Activated CD8-positive, alpha-beta memory T cell treated with anti-CD3 and anti-CD28 coated beads for 4 hours (primary cell): ENCODE measurements around the gene COA7.
"Not testable (repeated sequence)": the region's sequence is repeated elsewhere in the genome, so short reads cannot be mapped to it uniquely, and the experiment has no call there.

Experiments used
- DNase-seq, 2 donors: peaks; one replicate each; pipeline ENCODE4 v3.0.0-alpha.2; 2020; ENCODE audit warnings: low read depth in 2 of 2

Gene COA7

DNA sequence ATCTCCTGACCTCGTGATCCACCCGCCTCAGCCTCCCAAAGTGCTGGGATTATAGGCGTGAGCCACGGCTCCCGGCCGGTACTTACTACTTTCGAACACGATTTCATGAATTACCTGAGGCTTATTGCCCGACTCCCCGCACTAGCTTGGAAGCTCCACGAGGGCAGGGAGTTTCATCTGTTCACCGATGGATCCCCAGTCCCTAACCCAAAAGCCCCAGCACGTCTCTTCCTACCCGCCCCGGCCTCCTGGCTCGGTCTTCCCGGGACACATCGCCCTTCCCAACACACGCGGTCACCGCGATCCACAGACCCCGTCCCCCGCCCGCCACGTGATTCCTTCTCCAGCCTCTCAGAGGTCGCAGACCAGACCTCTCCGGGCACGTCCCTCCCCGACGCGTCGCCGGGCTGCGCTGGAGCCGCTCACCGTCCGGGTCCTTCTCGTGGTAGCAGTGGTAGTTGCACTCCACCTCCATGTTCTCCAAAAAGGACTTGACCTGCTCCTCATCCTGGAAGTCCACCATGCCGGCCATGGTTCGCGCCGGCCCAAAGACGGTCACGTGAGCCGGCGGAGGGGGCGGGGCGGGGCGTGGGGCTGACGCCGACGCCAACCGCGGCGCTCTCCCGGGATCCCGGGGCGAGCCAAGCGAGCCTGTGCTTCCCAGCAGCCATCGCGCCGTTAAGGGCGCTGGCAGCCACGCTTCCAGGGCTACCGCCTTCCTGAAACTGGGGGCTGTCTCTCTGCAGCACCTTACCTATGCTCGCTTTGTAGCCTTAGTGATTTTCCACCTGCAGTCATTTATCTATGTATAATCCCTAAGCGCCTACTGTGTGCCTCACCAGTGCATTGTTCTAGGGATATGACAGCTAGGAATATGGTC, at the start of gene COA7:
Gene COA7 (minus strand): TSS at position 553 of the 880 bp plus-strand sequence. CDS start 21 bp downstream, at position 532.
- DNase-seq: peak; percentile 14 to 30

GRCh38 chr1:52747450-52747849, 49.3 kb upstream of the COA7 start:
- no peak for DNase-seq

DNA sequence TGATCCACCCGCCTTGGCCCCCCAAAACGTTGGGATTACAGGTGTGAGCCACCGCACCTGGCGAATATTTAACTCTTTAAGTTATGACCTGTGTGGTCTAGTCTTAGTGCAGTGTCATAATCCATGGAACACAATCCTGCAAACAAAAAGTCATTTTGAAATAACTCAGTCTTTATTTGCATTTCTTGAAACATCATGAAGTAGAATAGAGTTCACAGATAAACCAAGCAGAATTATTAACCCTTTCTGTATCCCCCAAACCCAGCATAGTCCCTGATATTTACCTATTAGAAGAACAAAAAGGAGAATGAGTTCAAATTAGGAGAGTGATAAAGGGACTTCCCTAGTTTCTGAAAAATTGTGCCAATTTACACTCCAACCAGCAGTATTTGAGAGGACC, 48.0 kb upstream of the COA7 start:
- no peak for DNase-seq

DNA sequence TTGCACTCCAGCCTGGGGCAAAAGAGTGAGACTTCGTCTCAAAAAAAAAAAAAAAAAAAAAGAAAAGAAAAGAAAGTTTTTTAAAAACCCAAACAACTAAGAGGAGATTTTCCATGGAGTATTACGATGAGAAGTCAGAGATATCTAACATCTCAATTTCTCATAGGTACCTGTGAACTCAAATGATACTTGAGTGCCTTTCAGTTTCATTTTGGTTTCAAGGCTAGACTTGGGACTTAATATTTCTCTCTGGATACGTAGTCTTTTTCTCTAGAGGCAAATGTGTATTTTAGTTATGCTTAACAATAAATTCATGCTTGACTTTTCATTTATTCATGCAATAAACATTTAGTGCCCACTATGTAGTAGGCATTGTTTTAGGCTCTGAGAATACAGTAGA, 43.1 kb upstream of the COA7 start:
- no peak for DNase-seq

- no peak for DNase-seq
Observed at GRCh38 chr1:52739699-52740467, 41.7 kb upstream of the COA7 start.

GRCh38 chr1:52738893-52739292, 40.7 kb upstream of the COA7 start:
- no peak for DNase-seq

GRCh38 chr1:52738148-52738547, 40.0 kb upstream of the COA7 start:
- DNase-seq: no peak

DNA sequence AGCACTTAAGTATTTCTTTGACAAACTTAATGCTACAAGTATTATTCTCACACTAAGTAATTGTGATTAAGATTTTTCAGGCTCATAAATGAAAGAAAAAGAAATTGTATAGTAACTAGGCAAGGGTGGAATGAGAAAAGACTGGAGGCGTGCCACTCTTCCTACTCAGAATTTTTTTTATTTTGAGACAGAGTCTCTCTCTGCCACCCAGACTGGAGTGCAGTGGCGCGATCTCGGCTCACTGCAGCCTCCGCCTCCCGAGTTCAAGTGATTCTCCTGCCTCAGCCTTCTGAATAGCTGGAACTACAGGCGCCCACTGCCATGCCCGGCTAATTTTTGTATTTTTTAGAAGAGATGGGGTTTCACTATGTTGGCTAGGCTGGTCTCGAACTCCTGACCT, 37.2 kb upstream of the COA7 start:
- DNase-seq: not testable (repeated sequence)

DNA sequence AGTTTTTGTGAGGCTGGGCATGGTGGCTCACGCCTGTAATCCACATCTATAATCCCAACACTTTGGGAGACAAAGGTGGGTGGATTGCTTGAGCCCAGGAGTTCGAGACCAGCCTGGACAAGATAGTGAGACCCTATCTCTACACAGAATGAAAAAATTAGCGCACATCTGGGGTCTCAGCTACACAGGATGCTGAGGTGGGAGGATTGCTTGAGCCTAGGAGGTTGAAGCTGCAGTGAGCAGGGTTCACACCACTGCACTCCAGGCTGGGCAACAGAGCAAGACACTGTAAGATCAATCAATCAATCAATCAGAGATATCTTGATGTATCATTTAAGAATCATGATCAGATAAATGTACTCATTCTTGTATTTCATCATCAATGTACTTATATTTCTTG, 35.2 kb upstream of the COA7 start:
- DNase-seq: no peak

DNA sequence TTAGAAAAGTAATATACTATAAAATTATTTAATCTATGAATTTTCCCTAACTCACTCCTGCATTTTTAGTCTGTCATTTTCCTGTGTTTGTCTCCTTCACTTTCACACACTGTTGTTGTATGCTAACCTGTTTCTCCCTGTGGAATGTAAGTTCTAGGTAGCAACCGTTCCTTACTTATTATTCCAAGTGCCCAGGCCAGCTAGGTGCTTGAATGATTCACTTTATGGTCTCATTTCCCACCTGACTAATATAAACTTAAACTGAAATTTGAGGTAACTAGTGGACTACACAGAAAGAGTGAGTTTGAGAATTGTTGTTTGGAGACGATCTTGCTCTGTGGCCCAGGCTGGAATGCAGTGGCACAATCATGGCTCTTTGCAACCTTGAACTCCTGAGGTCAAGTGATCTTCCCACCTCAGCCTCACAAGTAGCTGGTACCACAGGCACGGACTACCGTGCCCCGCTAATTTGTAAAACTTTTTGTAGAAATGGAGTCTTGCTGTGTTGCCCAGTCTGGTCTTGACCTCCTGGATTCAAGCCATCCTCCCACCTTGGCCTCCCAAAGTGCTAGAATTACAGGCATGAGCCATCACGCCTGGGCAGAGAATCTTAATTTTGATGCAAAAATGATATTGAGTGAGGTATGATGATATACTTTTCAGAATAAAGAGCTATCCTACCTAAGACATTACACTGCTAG, 30.0 kb upstream of the COA7 start:
- no peak for DNase-seq

GRCh38 chr1:52727114-52727586, 29.0 kb upstream of the COA7 start:
- DNase-seq: no peak

DNA sequence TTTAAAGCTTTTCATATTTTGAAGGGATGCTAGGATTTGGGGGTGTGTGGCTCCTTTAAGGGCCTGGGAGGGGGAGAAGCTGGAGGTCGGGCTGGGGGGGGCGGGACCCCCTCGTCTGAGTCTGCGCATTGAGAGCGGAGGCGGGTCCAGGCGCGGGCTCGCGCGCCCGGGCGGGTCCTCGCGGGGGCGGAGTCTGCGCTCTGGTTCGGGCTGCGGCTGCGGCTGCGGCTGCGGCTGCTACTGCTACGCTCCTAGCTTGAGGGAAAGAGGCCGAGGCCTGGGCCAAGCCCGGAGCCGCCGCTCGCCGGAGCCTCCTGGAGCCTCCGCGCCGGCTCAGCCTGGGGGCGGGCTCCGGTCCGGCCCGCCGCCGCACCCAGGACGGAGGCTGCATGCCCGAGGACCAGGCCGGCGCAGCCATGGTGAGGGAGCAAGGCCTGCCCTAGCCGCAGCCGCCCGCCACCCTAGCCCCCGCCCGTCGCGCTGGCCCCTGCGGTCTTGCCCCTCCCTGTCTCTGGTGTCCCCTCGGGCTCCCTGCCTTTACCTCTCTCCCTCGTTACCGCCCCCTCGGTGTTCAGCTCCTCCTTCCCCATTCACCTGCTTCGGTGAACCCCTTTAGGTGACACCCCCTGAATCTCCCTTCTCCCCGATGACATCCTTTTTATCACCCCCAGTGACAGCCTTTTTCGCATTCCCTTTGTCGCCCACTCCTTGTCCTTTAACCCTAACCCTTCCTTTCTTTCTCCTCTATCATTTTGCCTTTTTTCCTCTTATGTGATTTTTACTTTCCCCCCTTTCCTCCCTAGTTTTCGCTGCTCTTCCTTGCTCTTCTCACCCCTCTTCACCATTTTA, 28.3 kb upstream of the COA7 start, which contains the start of gene ZYG11B:
Gene ZYG11B (plus strand): TSS at position 189 of the 849 bp plus-strand sequence. CDS start 201 bp downstream, at position 390.
- DNase-seq: peak; percentile 74 to 80

DNA sequence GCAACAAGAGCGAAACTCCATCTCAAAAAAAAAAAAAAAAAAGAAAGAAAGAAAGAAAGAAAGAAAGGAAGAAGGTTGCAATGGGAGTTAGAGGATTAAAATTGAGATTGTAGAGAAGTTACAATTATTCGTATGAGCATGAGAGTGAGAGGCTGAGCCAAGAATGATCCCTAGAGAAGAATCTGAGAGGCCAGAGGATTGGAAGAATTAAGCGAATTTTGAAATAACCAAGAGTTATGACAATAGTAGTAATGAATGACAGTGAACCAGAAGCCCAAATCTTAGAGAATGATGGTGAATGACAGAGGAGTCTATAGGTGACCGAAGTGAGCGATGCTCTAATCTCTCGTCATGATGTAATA, 27.7 kb upstream of the COA7 start:
- no peak for DNase-seq

DNA sequence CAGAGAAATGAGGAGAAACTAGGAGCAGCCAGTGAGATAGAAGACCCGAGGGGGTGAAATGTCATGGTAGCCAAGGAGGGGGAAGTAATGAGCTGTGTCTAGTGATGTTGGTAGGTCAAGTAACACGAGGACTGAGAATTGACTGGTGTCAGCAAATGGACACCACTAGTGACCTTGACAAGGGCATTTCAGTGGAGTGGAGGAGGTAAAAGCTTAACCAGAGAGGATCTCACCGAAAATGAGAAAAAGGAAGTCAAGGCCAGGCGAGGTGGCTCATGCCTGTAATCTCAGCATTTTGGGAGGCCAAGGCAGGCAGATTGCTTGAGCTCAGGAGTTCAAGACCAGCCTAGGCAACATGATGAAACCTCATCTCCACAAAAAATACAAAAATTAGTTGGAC, 25.1 kb upstream of the COA7 start:
- no peak for DNase-seq

DNA sequence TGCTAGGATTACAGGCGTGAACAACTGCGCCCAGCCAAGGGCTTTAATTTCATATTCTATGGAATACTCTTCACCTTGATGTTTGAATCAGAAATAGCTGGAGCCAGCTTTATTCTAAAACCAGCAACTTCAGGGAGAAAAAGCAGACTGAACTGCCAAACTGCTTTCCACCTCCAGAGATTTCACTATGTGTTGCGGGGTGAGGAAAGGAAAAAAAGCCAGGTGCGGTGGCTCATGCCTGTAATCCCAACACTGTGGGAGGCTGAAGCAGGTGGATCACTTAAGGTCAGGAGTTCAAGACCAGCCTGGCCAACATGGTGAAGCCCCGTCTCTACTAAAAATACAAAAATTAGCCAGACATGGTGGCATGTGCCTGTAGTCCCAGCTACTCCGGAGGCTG, 17.1 kb upstream of the COA7 start:
- not testable (repeated sequence) for DNase-seq

DNA sequence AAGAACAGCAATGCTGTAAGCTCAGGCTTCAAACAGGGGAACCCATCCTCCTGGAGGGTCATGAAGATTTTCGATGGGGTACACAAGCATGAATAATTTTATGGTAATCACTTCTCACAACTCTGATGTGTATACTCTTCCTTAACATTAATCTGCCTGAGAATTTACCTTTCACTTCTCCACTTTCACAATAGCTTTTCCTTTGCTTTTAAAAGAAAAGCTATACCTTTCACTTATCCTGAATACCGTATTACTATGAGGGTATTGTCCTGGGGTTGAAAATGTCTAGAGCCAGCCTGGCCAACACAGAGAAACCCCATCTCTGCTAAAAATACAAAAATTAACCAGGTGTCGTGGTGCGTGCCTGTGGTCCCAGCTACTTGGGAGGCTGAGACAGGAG, 15.4 kb upstream of the COA7 start:
- DNase-seq: no peak

GRCh38 chr1:52709016-52709415, 10.9 kb upstream of the COA7 start:
- no peak for DNase-seq

- DNase-seq: no peak
Observed at GRCh38 chr1:52707927-52708655, 9.9 kb upstream of the COA7 start.

DNA sequence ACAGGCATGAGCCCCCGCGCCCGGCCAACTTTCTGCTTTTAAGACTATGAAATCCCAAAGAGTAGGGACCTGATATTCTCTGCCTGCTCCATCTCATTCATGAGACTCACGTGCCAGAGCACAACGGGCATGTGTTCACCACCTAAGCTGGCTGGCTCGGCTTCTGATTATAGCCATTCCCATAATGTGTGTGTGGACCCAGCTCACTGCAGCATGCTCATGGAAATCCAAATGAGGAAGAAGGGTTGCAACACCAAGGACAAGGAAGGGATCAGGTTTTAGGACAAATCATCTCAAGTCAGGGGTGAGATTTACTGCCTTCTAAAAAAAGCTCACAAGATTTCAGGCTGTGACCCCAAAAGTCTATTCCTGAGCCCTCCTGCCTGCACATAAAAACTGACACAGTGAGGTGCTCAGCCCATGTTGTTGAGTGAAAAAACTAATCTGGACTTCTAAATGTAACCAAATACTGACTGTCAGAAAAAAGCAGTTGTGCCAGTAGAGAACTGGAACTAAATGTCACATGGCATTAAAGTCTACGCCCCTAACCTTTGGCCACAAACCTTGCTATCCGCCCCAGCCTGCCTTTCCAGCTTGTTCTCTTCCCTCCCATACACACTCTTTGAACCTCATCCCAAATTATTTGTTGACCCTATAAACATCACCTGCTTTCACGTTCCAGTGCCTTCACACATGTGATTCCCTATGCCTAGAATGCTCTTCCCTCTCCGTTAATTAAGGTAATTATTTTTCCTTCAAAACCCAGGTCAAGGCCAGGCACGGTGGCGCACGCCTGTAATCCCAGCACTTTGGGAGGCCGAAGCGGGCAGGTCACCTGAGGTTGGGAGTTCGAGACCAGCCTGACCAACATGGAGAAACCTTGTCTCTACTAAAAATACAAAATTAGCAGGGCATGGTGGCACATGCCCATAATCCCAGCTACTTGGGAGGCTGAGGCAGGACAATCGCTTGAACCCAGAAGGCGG, 9.1 kb upstream of the COA7 start:
- DNase-seq: no peak
